T follicular helper cell (primary cell): ENCODE measurements around the gene NFYC.
"Not testable (repeated sequence)": the region's sequence is repeated elsewhere in the genome, so short reads cannot be mapped to it uniquely, and the experiment has no call there.

Experiments used
- DNase-seq: peaks from one replicate; pipeline ENCODE4 v3.0.0-alpha.2; 2020; ENCODE audit warnings: low read depth

The NFYC gene

GRCh38 chr1:40706626-40707025 lies 15.1 kb downstream of the NFYC start:
- DNase-seq, result no peak

DNA sequence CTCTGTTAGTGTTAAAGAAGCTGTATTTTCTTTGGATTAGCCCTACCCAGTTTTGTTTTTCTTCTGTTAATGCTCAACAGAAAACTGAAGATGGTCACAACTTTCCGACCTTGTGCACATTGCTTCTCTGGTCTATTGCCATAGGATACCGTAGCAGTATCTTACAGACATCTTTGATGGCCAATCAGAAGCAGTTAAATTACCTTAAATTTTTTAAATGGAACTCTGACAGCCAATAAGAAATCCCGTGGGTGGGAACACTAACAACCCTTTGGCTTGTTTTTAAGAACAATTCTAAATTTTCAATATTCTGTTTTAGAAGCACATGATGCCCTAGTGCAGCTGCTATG lies 17.2 kb downstream of the NFYC start:
- DNase-seq, result no peak

DNA sequence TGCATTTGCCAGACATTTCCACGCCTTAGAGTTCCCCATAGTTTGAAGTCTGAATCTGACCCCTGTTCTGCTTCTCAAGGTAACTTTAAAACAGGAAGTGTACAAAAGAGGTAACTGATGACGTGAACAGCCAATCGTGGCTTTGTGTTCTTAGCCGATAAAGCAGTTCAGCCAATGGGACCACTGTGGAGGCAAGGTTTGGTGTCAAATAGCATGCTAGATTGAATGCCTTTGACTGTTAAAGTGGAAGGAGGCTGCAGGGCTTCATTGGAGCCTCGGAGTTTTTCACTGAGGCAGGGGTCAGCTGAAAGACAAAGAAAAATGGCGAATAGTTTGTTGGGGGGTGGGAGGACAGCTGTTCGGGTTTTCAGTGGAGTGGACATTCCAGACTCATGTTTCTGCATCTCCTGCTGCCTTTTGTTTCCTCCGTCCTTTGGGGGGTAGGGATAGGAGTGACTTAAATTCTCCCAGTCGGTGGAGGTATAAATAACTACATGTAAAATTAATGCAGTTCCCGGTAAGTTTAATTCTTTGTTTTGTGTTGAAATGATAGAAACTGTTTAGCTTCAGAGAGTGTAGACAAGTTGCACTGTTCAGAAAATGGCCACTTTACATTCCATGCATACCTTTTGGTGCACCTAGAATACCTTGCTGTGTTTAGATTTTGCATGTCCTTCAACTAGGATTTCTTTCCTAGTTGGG lies 17.7 kb downstream of the NFYC start:
- DNase-seq, result peak; percentile 73

DNA sequence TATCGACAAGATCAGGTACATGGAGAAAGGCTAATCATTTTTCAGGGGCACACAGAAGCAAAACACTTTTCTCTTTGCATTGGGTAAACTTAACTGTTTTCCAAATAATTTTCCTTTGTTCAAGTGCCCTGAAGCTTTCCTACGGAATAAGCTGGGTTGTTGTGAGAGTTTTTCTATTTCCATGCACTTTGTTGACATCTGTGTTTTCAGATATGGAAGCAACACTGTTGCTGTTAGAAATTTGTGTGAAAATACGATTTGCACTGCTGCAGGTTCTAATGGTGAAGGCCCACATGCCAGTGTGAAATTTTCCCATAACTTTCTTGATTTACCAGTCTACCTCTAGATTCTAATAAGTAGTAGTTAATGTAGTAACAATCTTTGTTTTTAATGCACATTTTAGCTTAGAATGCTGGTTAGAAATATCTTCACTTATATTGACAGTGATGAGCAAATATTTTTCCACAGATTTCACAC lies 18.3 kb downstream of the NFYC start:
- no peak for DNase-seq

DNA sequence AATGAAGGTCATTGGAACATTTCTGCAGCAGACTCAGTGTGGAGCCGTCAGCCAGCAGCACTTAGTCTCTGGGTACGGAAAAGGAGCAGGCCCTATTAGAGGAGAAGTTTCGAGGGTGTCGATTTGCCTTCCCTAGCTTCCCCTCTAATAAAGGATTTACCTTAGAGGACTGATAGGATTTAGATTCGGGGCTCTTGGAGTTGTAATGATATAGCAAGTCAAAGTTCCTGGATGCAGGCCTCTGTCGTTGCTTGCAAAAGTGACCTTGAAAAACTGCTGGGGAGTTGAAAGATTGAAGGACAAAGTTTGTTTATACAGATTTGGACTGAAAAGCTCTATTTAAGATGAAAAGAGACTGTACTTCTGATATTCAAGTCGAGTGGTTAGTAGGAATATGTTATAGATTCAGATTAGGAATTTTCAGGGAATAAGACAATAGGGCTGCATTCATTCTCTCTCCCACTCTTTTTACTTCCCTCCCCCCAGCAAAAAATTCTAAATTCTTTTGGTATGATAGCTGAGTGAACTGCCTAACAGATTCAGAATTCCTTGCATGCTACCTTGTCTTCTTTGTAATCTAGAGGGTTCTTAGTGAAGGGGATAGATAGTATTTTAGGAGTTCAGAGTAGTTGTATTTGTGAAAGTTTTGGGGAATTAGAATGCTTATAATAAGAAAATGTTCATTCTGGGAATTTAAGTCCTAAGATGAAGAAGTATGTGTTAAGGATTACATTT lies 19.2 kb downstream of the NFYC start:
- no peak for DNase-seq

DNA sequence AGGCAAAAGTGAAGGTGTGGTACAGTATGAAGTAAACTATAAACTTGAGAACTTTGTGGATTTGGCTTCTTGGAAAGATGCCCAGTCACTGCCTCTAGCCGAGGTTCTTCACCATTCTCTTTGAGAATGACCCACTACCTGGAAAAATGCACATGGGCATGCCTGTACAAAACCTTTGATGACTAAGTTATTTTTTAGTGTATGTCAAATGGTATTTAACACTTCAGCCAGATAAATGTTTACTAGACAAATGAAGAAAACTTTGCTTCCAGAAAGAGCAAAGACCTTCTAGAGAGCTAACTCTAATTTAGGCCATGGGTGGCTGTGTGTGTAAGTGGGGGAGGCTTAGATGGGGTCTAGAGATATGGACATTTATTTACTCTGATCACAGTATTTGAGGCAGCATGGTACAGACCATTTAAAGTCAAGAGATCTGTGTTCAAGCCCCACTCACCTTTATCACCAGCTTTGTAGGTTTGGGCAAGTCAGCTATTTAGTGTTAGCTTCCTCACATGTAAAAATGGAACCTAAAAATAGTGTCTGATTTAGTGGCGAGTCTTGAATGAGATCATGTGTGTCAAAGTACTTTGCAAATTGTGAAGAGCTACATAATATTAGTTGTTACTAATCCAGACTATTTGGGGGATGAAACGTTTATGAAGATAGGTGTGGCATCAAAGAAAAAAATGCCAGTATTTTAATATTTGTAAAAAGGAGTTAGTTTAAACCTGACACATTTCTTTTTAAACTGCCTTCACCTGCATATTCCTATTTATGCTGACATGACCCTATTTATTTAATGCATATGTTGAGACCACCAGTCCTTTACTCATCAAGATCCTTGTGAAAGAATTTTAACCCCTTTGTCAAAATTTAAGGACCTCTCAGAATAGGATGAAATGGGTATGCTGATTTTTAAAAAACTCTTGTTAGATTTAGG lies 20.2 kb downstream of the NFYC start:
- DNase-seq, result no peak

GRCh38 chr1:40712405-40712944 lies 21.0 kb downstream of the NFYC start:
- no peak for DNase-seq

GRCh38 chr1:40712997-40713396 lies 21.5 kb downstream of the NFYC start:
- DNase-seq, result no peak

DNA sequence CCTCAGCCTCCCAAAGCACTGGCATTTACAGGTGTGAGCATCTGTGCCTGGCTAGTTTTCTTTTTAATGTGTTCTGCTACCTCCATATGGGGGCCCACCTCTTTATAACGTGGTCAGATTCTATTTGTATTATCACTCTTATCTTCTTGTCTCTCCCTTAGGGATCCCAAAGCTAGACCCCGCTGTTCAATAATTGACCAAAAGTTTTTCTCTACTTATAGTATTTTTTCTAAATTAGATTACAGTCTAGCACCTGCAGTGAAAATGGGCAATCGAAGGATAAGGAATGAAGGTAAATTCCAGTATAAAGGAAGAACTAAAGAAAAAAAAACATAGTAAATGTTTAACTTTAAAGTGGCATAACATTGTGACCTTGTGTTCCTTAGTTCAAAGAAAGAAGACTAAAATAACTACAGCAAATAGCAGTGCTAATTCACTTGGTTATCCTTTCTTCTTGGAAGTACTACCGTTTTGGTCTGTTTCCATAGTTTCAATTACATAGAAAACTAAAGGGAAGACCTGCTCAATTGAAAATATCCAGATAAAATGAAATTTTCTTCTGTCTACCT lies 24.1 kb downstream of the NFYC start:
- no peak for DNase-seq

- no peak for DNase-seq
These were observed 25.6 kb downstream of the NFYC start for GRCh38 chr1:40717065-40717464.

DNA sequence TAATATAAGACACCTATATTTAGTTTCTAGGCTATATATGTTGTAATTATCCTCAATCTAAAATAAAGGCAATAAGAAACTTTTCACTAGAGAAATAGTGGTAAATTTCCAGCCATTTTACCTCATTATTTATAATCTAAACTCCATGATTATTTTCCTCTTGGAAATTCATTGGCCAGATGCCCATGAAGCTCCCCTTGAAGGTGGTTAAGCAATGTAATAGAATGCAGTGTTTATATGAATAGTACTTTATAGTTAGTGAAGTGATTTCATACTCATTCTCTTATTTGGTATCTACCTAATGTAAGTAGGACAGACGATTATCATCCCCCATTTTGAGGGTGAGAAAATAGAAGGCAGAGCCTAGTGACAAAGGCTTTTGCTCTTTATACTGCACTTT lies 26.5 kb downstream of the NFYC start:
- no peak for DNase-seq

GRCh38 chr1:40720493-40720892 lies 29.0 kb downstream of the NFYC start:
- DNase-seq, result no peak

DNA sequence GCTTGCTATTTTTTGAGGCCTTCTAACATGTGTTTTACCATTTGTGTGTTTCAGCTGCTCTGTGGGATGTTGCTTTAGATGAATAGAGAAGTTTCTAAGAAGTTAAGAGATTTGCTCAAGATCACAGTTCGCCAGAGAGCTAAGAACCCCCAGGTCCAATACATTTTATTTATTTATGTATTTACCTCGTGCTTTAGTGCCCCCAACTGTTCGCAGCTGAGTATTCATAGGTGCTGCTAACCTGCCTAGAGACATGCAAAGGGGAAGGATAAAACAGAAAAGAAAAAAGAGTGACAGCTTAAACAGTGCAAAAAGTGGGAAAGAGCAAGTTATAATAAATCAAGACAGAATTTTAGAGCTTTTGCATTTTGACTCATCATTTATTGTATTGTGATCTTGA lies 31.1 kb downstream of the NFYC start:
- no peak for DNase-seq

- DNase-seq, result no peak
These were observed 31.9 kb downstream of the NFYC start for GRCh38 chr1:40723196-40723955.

GRCh38 chr1:40727662-40728061 lies 36.2 kb downstream of the NFYC start:
- not testable (repeated sequence) for DNase-seq

DNA sequence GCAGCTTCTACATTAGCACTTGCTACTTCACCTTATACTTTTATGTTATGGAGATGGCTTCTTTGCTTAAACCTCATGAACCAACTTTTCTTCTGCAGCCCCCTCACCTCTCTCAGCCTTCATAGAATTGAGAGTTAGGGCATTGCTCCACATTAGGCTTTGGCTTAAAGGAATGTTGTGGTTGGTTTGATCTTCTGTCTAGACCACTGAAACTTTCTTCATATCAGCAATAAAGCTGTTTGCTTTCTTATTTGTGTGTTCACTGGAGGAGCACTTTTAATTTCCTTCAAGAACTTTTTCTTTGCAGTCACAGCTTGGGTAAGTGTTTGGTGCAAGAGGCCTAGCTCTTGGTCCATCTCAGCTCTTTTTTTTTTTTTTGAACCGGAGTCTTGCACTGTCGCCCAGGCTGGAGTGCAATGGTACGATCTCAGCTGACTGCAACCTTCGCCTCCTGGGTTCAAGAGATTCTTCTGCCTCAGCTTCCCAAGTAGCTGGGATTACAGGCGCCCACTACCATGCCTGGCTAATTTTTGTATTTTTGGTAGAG lies 37.9 kb downstream of the NFYC start:
- not testable (repeated sequence) for DNase-seq

GRCh38 chr1:40732756-40733301 lies 41.3 kb downstream of the NFYC start:
- DNase-seq, result no peak

GRCh38 chr1:40734882-40735628 lies 43.6 kb downstream of the NFYC start:
- no peak for DNase-seq

GRCh38 chr1:40736085-40736531 lies 44.6 kb downstream of the NFYC start:
- DNase-seq, result no peak

DNA sequence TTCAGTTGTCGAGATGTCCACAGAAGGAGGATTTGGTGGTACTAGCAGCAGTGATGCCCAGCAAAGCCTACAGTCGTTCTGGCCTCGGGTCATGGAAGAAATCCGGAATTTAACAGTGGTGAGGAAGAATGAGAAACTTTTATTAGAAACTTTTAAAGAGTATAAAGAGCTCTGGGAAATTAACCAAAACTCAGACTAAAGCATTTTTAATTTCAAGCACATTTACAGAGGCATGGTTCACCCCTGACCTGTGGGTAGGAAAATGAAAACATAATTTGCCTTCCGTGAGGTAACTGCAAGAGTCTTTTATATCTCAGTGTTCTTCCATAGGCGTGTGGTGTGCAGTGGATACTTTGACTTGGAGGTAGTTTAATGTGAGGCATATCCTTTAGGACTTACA lies 47.3 kb downstream of the NFYC start:
- no peak for DNase-seq
